DND-41 (cell line): ENCODE measurements around the gene CFAP299.
"Not testable (repeated sequence)": the region's sequence is repeated elsewhere in the genome, so short reads cannot be mapped to it uniquely, and the experiment has no call there.

Source experiments
- ATAC-seq: fragments of 200-7000 bp; cut with Tn5 transposase; 3 replicates; pipeline ENCODE4 v1.9.1; 2021; ENCODE audit warnings: low read depth; ENCODE audit not compliant: insufficient read depth
- DNase-seq: peaks from one replicate; pipeline ENCODE4 v3.0.0-alpha.2; 2020
- H2AFZ ChIP-seq: 2 replicates; pipeline ENCODE4 v1.6.0; 2012; ENCODE audit warnings: low read depth, low read length
- H3K27ac ChIP-seq: 2 replicates; pipeline ENCODE4 v1.5.1; 2012; ENCODE audit warnings: low read length, inconsistent platforms
- H3K27me3 ChIP-seq: fragments of 200-600 bp; sonication (generic); 2 replicates; pipeline ENCODE4 v1.6.0; 2012; ENCODE audit warnings: low read length, mild to moderate bottlenecking, inconsistent platforms; ENCODE audit not compliant: insufficient read depth, poor library complexity
- H3K36me3 ChIP-seq: 2 replicates; pipeline ENCODE4 v1.5.1; 2012; ENCODE audit warnings: low read length, inconsistent platforms; ENCODE audit not compliant: insufficient read depth
- H3K4me1 ChIP-seq: 2 replicates; pipeline ENCODE4 v1.5.1; 2012; ENCODE audit warnings: mild to moderate bottlenecking, low read length; ENCODE audit not compliant: insufficient read depth
- H3K4me2 ChIP-seq: 2 replicates; pipeline ENCODE4 v1.6.0; 2012; ENCODE audit warnings: mild to moderate bottlenecking, moderate library complexity, low read length, inconsistent platforms; ENCODE audit not compliant: insufficient read depth
- H3K4me3 ChIP-seq, 2 experiments: fragments of 200-600 bp in 1 of 2; shearing (Covaris generic) in 1 of 2; 2 replicates each; pipeline ENCODE4 v1.5.1; 2012 to 2016; ENCODE audit warnings: inconsistent platforms in 2 of 2, low read length in 2 of 2, mild to moderate bottlenecking in 2 of 2, low read depth in 1 of 2, moderate library complexity in 1 of 2
- H3K79me2 ChIP-seq: 2 replicates; pipeline ENCODE4 v1.6.0; 2012; ENCODE audit warnings: low read length, inconsistent platforms; ENCODE audit not compliant: insufficient read depth
- H3K9ac ChIP-seq: 2 replicates; pipeline ENCODE4 v1.6.0; 2012; ENCODE audit warnings: low read depth, mild to moderate bottlenecking, inconsistent platforms, low read length, moderate library complexity
- H3K9me3 ChIP-seq: 2 replicates; pipeline ENCODE4 v1.5.1; 2012; ENCODE audit warnings: low read length, moderate library complexity, mild to moderate bottlenecking, inconsistent platforms; ENCODE audit not compliant: insufficient read depth, severe bottlenecking
- H4K20me1 ChIP-seq: 2 replicates; pipeline ENCODE4 v1.6.0; 2012; ENCODE audit warnings: low read length; ENCODE audit not compliant: insufficient read depth
- CTCF ChIP-seq: IDR thresholded peaks from 2 replicates; pipeline ENCODE4 v1.5.1; 2012; ENCODE audit warnings: borderline replicate concordance, low read length, moderate library complexity, mild to moderate bottlenecking; ENCODE audit not compliant: poor library complexity, severe bottlenecking; ENCODE audit errors: extremely low read depth
- EZH2 ChIP-seq: IDR thresholded peaks from 3 replicates; pipeline ENCODE4 v1.6.1; 2012; ENCODE audit warnings: borderline replicate concordance, low read depth, mild to moderate bottlenecking, moderate library complexity, low read length, inconsistent platforms; ENCODE audit not compliant: severe bottlenecking

CFAP299 gene

GRCh38 chr4:80678413-80678812 lies 342.9 kb downstream of the CFAP299 start:
- H3K9ac ChIP-seq: no peak overlapping the region
- TF ChIP-seq CTCF (no peak), EZH2 (no peak)
- H3K79me2 ChIP-seq: no peaks in the 10 kb centered on the region

GRCh38 chr4:80680934-80681333 lies 345.4 kb downstream of the CFAP299 start:
- Histone ChIP-seq H3K27ac (no peak overlapping the region), H3K4me1 (no peaks in the 10 kb centered on the region), H3K9me3 (no peaks in the 10 kb centered on the region), H3K27me3 (peaks cover 3% of the 10 kb centered on the region), H3K9ac (no peak overlapping the region), H4K20me1 (no peaks in the 10 kb centered on the region), H3K4me2 (no peak overlapping the region), H3K79me2 (no peaks in the 10 kb centered on the region), H2AFZ (no peak overlapping the region), H3K36me3 (no peaks in the 10 kb centered on the region), H3K4me3 (no peak overlapping the region)
- TF ChIP-seq EZH2 (no peak), CTCF (no peak)
- no peak for ATAC-seq
- DNase-seq: no peak

More at GRCh38 chr4:80678413-80678812, 342.9 kb downstream of the CFAP299 start:
- no peaks in the 10 kb centered on the region for H3K4me1 ChIP-seq
- no peak overlapping the region for H2AFZ ChIP-seq
- no peak overlapping the region for H3K27ac ChIP-seq
- no peaks in the 10 kb centered on the region for H3K36me3 ChIP-seq
- no peaks in the 10 kb centered on the region for H4K20me1 ChIP-seq
- no peak for DNase-seq
- no peak for ATAC-seq
- no peak overlapping the region for H3K4me3 ChIP-seq
- H3K27me3 ChIP-seq: peaks cover 3% of the 10 kb centered on the region
- no peak overlapping the region for H3K4me2 ChIP-seq
- no peaks in the 10 kb centered on the region for H3K9me3 ChIP-seq

- Histone ChIP-seq H3K9me3 (no peaks in the 10 kb centered on the region), H3K27ac (no peak overlapping the region), H3K27me3 (no peaks in the 10 kb centered on the region), H3K4me1 (no peaks in the 10 kb centered on the region), H3K4me2 (no peak overlapping the region), H3K4me3 (no peak overlapping the region), H4K20me1 (no peaks in the 10 kb centered on the region), H3K36me3 (no peaks in the 10 kb centered on the region), H2AFZ (no peak overlapping the region), H3K9ac (no peak overlapping the region), H3K79me2 (no peaks in the 10 kb centered on the region)
- TF ChIP-seq EZH2 (no peak), CTCF (no peak)
- ATAC-seq (no peak), DNase-seq (no peak)
These were observed 349.7 kb downstream of the CFAP299 start for GRCh38 chr4:80685214-80685613.

- not testable (repeated sequence) for H2AFZ ChIP-seq, H3K79me2 ChIP-seq, H3K4me3 ChIP-seq, H3K4me2 ChIP-seq, H3K27me3 ChIP-seq, H3K27ac ChIP-seq, H3K9me3 ChIP-seq, DNase-seq, H4K20me1 ChIP-seq, H3K4me1 ChIP-seq, ATAC-seq, H3K36me3 ChIP-seq, H3K9ac ChIP-seq
These were observed 352.2 kb downstream of the CFAP299 start for GRCh38 chr4:80687736-80688135.
